ENCODE measurements around the gene DNAJC17. TPM values are rescaled to one million over a fixed set of nuclear protein-coding genes. Genes with fewer than 3 reads are reported as not detected.
A peak's percentile ranks its signal among the peaks of the same experiment; 100 is the strongest.

DNAJC17 gene
- polyA plus RNA-seq, 3 donors = 15.7 to 31.6 (median 21.5) TPM

DNA sequence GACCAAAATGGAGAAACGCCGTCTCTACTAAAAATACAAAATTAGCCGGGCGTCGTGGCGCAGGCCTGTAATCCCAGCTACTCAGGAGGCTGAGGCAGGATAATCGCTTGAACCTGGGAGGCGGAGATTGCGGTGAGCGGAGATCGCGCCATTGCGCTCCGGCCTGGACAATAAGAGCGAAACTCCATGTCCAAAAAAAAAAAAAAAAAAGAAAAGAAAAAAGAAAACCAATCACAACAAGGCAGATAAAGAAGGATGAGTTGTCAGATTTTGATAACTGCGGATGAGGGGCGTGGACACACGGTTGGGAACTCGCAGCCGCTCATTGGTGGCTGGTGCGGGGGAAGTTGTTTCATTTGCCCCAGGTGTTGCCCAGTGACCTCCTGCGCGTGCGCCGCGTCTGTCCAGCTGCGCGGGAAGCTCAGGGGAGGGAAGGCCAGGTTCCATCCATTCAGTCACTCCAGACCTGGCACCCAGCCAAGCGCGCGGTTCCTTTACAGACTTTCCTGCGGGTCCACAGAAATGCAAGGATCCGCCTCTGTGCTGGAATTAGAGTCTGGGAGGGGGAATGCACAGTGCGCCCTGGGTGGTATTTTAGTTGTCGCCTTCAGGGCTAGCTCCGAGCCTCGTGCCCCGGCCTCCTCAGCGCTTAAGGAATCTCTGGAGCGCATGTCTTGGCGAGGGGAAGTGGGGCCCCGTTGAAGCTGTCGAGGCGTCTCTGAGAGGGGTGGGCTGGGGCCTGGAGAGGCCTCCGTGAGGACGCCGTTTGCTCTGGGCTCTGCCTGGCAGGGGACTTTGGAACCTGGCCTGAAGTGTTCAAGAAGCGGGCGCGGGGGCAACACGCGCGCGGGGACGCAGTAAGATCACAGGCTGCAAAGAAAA, 44.1 kb downstream of the DNAJC17 start:
- peak overlapping the region; percentile 95 for H3K4me2 ChIP-seq (replicated peaks; ENCODE audit: extremely low read depth, low read length, poor library complexity, severe bottlenecking)
- peak overlapping the region; percentile 50 to 82 for H3K27ac ChIP-seq (ENCODE audit: low read depth in 1 of 2, low read length in 2 of 2)
- TF ChIP-seq, protein P1, sequence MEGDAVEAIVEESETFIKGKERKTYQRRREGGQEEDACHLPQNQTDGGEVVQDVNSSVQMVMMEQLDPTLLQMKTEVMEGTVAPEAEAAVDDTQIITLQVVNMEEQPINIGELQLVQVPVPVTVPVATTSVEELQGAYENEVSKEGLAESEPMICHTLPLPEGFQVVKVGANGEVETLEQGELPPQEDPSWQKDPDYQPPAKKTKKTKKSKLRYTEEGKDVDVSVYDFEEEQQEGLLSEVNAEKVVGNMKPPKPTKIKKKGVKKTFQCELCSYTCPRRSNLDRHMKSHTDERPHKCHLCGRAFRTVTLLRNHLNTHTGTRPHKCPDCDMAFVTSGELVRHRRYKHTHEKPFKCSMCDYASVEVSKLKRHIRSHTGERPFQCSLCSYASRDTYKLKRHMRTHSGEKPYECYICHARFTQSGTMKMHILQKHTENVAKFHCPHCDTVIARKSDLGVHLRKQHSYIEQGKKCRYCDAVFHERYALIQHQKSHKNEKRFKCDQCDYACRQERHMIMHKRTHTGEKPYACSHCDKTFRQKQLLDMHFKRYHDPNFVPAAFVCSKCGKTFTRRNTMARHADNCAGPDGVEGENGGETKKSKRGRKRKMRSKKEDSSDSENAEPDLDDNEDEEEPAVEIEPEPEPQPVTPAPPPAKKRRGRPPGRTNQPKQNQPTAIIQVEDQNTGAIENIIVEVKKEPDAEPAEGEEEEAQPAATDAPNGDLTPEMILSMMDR (IDR thresholded peaks at IDR 0.05) = no peak
- H3K4me3 Mint-ChIP-seq = peak overlapping the region; percentile 85 to 91
- H3K9ac ChIP-seq (ENCODE audit: insufficient read depth, low read length, poor library complexity, severe bottlenecking) = peak overlapping the region; percentile 68
- no peaks in the 10 kb centered on the region for H3K9me3 ChIP-seq (replicated peaks in 1 of 2; ENCODE audit: control insufficient read depth in 1 of 2, insufficient read depth in 1 of 2, low read length in 2 of 2)
- H3K4me1 Mint-ChIP-seq = peaks cover 31% of the 10 kb centered on the region
- H3K4me1 ChIP-seq (ENCODE audit: control insufficient read depth in 1 of 2, insufficient read depth in 2 of 2, low read length in 2 of 2) = peaks cover 34 to 38% of the 10 kb centered on the region in 2 donors
- H4K20me1 ChIP-seq (ENCODE audit: insufficient read depth, low read length) = no peaks in the 10 kb centered on the region
- peak overlapping the region; percentile 94 for H2AFZ ChIP-seq (ENCODE audit: insufficient read depth, low read depth, low read length, poor library complexity, severe bottlenecking)
- H3K4me3 ChIP-seq (replicated peaks in 1 of 3; ENCODE audit: low read depth in 2 of 3, low read length in 3 of 3) = peak overlapping the region; percentile 59 to 89 (median 62)
- DNase-seq = peak in 2 of 3 donors; percentile 13 to 34
- peak overlapping the region; percentile 31 to 88 (median 80) for H3K27ac Mint-ChIP-seq
- no peaks in the 10 kb centered on the region for H3K79me2 ChIP-seq (ENCODE audit: insufficient read depth, low read length)
- H3K27me3 ChIP-seq (ENCODE audit: control insufficient read depth in 2 of 2, insufficient read depth in 2 of 2, low read length in 2 of 2) = no peaks in the 10 kb centered on the region
- peaks cover 14 to 18% of the 10 kb centered on the region in 2 donors for H3K36me3 ChIP-seq (replicated peaks in 1 of 2; ENCODE audit: control insufficient read depth in 1 of 2, insufficient read depth in 2 of 2, low read length in 2 of 2)
- H3K36me3 Mint-ChIP-seq = peaks cover 6 to 15% of the 10 kb centered on the region in 2 donors
- intact Hi-C loops (cut with micrococcal nuclease) = loop anchor here in 1 of 2 donors (10.0 kb wide), 1 partner anchor 68 kb away; the partner anchor contains the start of gene RAD51
- WGBS (ENCODE audit: insufficient coverage) = 26% methylated on average over 42 of the region's 55 CpGs
- peaks cover 2 to 12% (median 11%) of the 10 kb centered on the region in 3 donors for H3K27me3 Mint-ChIP-seq (ENCODE audit: low read depth in 3 of 3)
- no peaks in the 10 kb centered on the region for H3K9me3 Mint-ChIP-seq

DNA sequence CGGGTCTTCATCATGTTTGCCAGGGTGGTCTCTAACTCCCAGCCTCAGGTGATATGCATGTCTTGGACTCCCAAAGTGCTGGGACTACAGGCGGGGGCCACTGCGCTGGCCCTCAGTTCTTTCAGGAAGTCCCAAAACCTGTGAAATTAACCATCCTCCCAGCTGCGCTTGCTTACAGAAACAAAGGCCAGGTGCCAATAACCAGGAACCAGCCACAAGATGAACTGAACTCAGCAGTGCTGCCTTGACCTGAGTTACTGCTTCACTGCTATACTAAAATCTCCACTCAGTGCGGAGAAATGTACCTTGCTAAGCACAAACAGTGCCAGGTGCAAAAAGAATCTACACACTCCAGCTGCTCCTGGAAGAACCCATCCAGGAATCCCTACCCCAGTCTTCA, 47.3 kb downstream of the DNAJC17 start:
- Histone ChIP-seq H3K9me3 (replicated peaks in 1 of 2; ENCODE audit: control insufficient read depth in 1 of 2, insufficient read depth in 1 of 2, low read length in 2 of 2) (no peaks in the 10 kb centered on the region), H3K36me3 (replicated peaks in 1 of 2; ENCODE audit: control insufficient read depth in 1 of 2, insufficient read depth in 2 of 2, low read length in 2 of 2) (no peaks in the 10 kb centered on the region), H3K9ac (ENCODE audit: insufficient read depth, low read length, poor library complexity, severe bottlenecking) (no peak overlapping the region), H3K79me2 (ENCODE audit: insufficient read depth, low read length) (peaks cover under 1% of the 10 kb centered on the region), H2AFZ (ENCODE audit: insufficient read depth, low read depth, low read length, poor library complexity, severe bottlenecking) (no peak overlapping the region), H3K27ac (ENCODE audit: low read depth in 1 of 2, low read length in 2 of 2) (no peak overlapping the region), H3K4me3 (replicated peaks in 1 of 3; ENCODE audit: low read depth in 2 of 3, low read length in 3 of 3) (no peak overlapping the region), H3K27me3 (ENCODE audit: control insufficient read depth in 2 of 2, insufficient read depth in 2 of 2, low read length in 2 of 2) (no peaks in the 10 kb centered on the region), H3K4me1 (ENCODE audit: control insufficient read depth in 1 of 2, insufficient read depth in 2 of 2, low read length in 2 of 2) (peaks cover 29 to 32% of the 10 kb centered on the region in 2 donors), H4K20me1 (ENCODE audit: insufficient read depth, low read length) (no peaks in the 10 kb centered on the region), H3K4me2 (replicated peaks; ENCODE audit: extremely low read depth, low read length, poor library complexity, severe bottlenecking) (no peak overlapping the region)
- no peak for DNase-seq
- no peak overlapping the region for H3K4me3 Mint-ChIP-seq
- intact Hi-C loops (cut with micrococcal nuclease) = loop anchor here (2.0 to 10.0 kb wide), 6 partner anchors 45 to 195 kb away; partner anchors contain the start of genes DNAJC17 (in 2 of the 2), RAD51 (in 2 of the 2), ZFYVE19 (in 2 of the 2) and CCDC32 (in 1 of the 2)
- H3K9me3 Mint-ChIP-seq = no peaks in the 10 kb centered on the region
- 94% methylated on average over 5 of the region's 5 CpGs for WGBS (ENCODE audit: insufficient coverage)
- peaks cover 21% of the 10 kb centered on the region for H3K4me1 Mint-ChIP-seq
- peaks cover 0 to 12% (median 11%) of the 10 kb centered on the region in 3 donors for H3K27me3 Mint-ChIP-seq (ENCODE audit: low read depth in 3 of 3)
- H3K27ac Mint-ChIP-seq = no peak overlapping the region
- H3K36me3 Mint-ChIP-seq = no peaks in the 10 kb centered on the region
- TF ChIP-seq, protein P1 (IDR thresholded peaks at IDR 0.05) = no peak

Data from CD14-positive monocyte (primary cell).